Right lung (tissue), 5 donors: ENCODE results near the gene HSF4. TPM values are rescaled to one million over a fixed set of nuclear protein-coding genes. Genes with fewer than 3 reads are reported as not detected.

Experiments
- DNase-seq, 2 donors: peaks; one replicate each; pipeline ENCODE4 v3.0.0-alpha.2; 2013
- polyA plus RNA-seq, 5 donors: library from polyadenylated mRNA; unstranded; fragments of 120-200 nt; gene quantifications; one replicate each; pipeline versions ENCODE4 v1.2.1 to v1.2.3, GENCODE V29; 2013; ENCODE audit warnings: inconsistent platforms in 1 of 5, low replicate concordance in 1 of 5; ENCODE audit not compliant: insufficient read length in 5 of 5, insufficient read depth in 1 of 5

HSF4 gene
- polyA plus RNA-seq, 5 donors, result 3.6 to 5.9 (median 4.4) TPM

DNA sequence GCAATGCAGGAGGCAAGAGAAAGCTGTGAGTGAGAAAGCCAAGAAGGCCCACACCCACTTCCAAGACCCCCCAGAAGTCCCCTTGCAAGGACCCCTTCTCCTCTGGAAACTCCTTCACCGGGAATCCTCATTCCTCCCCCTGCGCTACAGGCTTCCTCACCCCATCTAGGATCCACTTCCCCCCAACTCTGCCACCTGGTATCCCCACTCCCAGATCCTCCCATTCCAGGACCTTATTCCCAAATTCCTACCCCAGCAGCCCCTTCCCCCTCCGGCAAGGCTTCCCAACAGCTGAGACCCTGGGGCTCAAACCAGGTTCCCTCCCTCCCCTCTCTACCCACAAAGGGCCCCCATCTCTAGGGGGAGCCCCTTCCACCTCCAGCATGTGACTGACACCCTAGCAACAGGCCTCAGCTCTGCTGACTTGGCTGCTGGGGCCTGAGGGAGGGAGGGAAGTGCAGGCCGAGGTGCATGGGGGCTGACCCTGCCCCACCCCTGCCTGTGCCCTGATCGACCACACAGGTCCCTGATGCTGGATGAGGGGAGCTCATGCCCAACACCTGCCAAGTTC, 2.1 kb downstream of the HSF4 start:
- DNase-seq, result no peak

DNA sequence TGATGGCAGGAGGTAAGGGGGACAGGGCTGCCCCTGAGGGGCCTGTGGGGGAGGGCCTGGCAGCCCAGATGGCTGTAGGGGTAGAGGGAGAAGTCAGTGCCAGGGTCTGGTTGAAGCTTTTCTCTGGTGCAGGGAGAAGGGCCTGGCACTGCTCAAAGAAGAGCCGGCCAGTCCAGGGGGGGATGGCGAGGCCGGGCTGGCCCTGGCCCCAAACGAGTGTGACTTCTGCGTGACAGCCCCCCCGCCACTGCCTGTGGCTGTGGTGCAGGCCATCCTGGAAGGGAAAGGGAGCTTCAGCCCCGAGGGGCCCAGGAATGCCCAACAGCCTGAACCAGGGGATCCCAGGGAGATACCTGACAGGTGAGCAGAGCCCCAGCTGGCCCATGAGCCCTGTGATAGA, 3.0 kb downstream of the HSF4 start:
- no peak for DNase-seq

DNA sequence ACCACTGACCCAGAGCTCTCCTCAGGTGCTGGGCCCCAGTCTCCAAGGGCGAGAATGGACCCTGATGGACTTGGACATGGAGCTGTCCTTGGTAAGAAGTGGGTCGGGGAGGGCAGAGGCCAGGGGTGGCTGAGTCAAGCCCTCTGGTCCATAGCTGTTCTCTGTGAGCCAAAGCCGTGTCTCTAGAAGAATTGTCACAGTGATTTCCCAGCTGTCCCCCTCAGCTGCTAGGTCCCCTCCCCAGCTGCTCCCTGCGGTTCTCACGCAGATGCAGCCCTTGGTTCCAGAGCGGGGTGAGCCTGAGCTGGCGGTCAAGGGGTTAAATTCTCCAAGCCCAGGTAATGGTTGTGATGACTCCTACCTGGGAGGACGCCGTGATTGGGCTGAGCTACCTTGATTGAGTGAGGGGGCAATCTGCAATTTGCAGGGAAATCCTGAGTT, 4.5 kb downstream of the HSF4 start:
- DNase-seq, result no peak

DNA sequence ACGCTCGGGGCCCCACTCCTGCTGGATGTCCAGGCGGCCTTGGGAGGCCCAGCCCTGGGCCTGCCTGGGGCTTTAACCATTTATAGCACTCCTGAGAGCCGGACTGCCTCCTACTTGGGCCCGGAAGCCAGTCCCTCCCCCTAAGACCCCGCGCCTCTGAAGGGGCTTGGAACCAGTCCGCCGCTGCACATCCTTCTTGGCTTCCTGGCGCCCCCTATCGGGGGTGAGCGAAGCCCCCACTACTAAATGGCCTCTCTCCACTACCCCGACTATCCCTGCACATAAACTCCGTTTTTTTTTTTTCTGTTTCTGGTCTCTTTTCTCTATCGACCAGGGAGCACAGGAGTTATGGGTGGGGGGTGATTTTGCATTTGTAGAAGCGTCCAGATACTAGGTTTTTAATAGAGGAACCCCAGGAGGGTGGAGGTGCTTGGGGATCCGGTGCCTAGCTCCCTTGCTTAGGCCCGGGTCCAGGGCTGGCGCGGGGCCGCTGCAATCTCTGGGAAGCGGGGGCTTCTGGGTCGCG, 5.2 kb downstream of the HSF4 start:
- no peak for DNase-seq

DNA sequence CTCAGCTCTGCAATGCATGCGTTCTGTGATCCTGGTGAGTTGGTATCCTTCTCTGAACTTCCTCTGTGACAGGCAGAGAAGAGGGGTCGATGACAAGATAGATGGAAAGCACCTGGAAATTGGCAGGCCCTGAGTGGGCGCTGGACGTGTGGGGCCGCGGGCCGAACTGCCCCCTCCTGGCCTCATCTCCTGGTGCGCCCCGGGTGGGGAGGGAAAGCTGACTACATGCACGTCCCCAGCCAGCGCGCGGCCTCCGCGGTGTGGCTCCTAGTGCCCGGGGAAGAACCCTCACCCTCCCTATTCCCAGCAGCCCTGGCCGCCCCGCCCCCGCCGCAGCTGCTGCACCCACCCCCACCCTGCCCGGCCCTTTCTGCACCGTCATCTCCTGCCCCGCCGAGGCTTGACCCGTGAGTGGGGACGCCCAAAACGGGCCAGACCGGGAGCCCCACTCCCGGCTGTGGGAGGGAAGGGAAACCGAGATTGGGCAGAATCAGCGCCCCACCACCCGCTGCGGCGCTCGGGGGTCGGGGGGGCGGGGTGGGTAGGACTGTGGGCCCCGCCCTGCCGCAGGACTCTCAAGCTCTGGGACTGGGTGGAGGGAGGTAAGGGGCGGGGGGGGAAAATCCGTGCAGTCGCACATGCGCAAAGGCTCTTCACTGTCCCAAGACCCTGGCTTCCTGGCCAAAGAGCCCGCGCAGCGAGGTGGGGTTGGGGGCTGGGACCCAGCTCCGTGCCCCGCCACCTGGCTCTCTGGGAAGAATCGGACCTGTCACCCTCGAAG, 5.8 kb downstream of the HSF4 start, which contains the start of gene NOL3:
TSS of gene NOL3 (plus strand) at position 371 of the 781 bp plus-strand sequence.
- peak; percentile 67 to 76 for DNase-seq

DNA sequence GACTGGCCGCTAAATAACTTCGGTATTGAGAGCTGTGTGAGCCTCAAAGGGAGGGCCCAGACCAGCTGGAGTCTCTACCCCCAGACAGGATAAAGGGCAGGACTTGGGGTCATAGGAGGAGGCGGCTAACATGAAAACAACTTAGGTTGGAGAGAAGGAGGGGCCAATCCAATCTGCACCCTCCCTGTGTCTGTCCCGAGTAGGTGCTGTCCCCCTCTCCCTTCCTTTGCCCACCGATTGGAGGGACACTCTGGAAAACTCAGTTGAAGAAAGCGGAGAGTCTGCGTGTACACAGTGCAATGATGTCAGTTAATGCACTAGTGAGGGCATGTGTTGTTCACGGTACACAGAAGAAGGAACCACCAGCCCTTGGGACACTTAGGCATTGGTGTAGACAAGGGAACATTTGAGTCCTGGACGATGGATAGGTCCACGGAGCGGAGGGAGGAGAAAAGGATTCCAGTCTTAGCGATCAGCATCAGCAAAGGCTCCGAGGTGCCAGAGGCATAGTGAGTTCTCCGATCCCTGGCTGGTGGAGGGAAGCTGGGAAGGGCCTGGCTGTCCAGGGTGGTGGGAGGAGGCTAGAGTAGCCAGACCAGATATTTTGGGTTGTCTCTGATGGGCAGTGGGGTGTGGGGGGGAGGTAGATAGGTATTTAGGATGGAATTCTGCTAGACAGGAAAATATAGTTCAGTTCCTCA, 6.6 kb downstream of the HSF4 start:
- DNase-seq, result peak in 1 of 2 donors; percentile 39

DNA sequence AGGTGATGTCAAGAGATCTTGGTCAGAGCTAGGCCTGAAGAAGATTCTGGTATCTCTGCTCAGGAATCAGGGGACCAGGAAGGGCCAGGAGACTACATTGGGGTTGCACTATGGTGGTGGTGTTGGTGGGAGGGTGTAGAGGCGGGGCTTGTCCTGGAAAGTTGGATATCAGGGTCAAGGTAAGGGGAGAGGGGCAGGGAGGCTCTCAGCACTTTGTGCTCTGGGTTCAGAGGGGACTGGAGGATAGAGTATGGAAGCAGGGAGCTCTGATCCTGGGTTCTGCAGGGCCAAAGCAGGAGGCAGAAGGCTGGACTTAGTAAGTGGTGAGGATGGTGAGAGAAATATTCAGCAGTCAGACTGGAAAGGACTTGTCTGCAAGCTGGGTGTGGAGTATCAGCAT, 8.8 kb downstream of the HSF4 start:
- DNase-seq, result no peak

DNA sequence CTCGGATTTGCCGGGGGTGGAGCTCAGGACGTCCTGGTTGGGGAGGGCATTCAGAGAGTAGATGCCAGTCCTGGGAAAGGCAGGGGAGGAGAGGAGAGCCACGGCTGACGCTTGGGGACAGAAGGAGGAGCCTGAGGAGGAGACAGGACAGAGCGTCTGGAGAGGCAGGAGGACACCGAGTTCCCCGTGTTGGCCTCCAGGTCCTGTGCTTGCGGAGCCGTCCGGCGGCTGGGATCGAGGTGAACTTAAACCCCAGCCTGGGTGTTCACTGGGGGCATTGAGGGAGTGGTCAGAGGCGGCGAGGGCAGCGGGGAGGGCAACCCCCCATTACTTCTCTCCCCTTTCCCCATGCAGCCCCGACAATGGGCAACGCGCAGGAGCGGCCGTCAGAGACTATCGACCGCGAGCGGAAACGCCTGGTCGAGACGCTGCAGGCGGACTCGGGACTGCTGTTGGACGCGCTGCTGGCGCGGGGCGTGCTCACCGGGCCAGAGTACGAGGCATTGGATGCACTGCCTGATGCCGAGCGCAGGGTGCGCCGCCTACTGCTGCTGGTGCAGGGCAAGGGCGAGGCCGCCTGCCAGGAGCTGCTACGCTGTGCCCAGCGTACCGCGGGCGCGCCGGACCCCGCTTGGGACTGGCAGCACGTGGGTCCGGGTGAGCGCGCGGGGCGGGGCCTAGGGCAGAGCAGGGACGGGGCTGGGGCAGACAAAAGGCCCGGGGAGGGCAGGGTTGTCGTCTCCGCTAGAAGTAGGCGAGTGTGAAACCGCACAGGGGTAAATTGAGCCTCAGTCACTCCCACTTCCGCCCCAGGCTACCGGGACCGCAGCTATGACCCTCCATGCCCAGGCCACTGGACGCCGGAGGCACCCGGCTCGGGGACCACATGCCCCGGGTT, 9.5 kb downstream of the HSF4 start:
- DNase-seq, result peak in 1 of 2 donors; percentile 67

DNA sequence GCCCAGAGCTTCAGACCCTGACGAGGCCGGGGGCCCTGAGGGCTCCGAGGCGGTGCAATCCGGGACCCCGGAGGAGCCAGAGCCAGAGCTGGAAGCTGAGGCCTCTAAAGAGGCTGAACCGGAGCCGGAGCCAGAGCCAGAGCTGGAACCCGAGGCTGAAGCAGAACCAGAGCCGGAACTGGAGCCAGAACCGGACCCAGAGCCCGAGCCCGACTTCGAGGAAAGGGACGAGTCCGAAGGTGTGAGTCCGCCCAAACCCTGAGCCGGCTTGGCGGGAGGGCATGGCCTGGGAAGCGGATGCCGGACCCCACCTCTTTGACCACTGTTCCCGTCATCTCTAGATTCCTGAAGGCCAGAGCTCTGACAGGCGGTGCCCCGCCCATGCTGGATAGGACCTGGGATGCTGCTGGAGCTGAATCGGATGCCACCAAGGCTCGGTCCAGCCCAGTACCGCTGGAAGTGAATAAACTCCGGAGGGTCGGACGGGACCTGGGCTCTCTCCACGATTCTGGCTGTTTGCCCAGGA, 10.2 kb downstream of the HSF4 start:
- no peak for DNase-seq

DNA sequence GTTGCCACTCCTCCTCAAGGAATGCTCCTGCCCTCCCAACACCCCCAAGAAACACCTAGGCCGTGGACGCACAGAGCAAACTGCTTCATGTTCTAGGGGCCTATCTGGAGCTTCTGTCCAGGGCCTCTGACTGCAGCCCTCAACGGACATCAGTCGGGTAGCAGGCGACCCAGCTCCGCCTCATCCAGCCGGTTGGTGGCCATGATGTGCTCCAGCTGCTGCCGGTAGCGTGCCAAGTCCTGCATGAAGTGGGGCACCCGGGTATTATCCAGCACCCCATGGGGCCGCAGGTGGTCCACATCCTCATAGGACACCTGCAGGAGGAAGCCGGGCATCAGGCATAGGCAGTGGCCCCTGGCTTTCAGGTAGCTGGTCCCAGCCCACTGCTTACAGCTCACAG, 12.1 kb downstream of the HSF4 start:
- DNase-seq, result no peak

DNA sequence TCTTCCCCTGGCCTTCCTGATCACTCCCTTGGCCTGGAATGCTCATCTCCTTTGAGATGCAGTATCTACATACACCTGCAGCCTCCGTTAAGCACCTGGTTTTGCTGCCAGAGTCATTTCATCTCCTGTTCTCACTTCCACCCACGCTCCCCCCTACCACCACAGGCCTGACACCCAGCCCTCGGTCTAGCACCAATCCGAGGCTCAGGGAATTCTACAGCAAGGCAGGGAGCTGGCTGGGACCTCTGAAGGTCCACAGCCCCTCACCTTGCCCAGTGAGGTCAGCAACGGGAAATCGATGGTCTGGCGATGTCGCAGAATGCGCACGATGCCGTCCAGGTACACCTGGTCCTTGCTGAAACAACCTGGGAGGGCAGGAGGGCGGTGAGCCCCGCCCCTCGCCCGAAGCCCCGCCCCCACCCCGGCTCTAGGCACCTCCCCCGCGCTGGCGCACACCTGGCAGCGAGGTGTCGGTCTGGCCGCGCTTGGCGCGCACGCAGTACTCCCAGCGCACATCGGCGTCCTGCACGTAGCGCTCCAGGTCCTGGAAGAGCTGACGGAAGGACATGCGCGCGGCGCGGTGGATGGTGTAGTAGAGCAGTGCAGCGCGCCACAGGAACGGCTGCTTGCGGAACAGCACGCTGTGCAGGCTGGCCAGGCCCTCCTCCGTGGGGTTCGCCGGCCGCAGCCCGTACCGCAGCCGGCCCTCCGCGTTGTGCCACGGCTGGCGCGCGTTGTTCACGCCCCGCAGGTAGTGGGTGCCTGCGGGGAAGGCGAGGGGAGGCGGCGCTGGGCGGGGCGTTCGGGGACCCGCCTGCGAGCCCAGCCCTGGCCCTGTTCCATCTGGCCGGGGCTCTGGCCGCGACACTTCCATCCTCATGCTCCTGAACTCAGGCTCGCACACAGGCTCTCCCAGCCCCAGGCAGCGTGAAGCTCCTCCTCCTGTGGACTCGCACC, 13.5 kb downstream of the HSF4 start:
- DNase-seq, result peak; percentile 56 to 71

DNA sequence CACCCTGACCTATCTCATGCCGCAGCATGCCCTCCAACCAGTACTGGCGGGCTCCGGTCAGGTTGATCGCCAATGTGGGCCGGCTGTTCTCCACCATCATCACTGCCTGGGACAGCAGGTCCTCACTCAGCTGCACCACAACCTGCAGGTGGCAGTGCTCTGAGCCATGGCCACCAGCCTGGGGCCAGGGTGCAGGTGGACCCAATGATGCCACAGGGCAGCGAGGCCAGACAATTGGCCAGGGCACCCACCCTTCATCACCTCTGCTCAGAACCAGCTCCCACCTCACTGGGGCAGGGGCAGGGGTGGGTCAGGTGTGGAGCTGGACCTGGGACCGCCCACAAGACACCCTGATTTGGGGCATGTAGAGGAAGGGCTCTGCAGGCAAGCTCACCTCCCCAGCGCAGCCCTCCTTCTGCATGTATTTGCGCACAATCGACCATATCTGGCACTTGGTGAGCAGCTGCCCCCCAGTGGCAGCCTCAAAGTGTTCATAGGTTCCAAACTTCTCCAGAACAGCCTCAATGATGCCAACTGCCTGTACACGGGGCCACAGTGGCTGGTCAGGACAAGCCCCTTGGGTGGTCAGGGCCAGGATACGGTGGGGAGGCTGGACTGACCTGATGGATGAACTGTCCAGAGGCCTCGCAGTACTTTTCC, 15.0 kb downstream of the HSF4 start:
- no peak for DNase-seq

DNA sequence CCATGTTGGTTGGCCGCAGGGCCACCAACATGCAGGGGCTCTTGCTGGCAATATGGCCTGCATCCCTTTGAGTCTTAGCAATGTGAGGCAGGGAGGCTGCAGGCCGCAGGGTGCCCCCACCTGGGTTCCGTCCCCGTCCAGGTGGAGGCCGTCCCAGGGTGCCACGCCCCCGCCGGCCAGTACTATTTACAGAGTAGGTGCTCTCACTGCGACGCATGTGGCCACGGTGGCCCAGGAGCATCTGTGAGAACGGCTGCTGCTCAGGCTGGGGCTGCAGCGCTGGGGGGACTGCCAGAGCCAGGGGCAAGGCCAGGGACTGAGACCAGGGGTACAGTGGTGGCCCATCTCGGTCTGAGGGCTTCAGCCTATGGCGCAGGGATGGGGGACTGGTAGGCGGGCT, 15.6 kb downstream of the HSF4 start:
- DNase-seq, result no peak

DNA sequence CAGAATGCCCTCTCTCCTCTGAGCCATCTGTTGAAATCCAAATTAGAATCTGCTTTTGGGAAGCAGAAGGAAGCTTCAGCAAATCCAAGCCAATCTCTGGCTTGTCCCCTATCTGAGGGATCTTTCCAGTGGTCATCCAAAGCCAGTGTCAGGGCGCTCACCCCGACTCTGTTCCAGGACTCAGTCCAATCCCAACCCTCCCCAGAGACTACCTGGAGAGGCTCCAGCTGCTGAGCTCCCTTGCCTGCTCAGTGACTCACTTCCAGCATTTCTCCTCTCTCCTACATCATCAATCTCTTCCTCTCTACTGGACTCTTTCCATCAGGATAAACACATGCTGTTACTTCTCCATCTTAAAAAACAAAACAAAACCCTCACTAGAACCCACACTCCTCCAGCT, 16.8 kb downstream of the HSF4 start:
- DNase-seq, result no peak

DNA sequence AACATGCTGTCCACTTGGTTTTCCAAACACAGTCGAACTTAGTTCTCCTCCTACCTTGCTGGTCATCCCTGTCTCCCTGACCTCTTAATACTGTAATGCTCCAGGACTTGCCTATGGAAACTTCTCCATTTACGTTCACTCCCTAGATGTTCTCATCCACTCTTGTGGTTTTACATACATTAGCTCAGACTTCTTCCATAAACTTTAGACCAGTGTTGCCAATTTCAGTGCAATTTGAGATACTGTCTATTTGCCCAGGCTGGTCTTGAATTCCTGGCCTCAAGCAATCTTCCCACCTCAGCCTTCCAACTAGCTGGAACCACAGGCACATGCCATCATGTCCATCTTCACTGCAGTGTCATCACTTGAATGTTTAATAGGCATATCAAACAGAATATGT, 17.7 kb downstream of the HSF4 start:
- DNase-seq, result no peak

DNA sequence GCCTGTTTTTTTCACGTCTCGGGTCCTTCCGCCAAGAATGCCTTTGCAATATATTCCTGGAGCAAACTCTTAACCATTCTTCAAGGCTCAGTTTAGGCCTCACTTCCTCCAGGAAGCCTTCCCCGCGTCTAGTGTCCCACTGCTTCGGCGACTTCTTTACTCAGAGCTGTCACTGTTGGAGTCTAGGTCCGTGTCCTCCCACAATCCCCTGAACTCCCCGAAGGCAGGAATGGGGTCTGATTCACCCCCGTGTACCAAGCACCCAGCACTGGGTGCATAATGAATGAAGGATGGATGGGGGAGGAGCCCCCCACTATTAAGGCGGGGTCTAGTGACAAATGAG, 18.7 kb downstream of the HSF4 start:
- no peak for DNase-seq

DNA sequence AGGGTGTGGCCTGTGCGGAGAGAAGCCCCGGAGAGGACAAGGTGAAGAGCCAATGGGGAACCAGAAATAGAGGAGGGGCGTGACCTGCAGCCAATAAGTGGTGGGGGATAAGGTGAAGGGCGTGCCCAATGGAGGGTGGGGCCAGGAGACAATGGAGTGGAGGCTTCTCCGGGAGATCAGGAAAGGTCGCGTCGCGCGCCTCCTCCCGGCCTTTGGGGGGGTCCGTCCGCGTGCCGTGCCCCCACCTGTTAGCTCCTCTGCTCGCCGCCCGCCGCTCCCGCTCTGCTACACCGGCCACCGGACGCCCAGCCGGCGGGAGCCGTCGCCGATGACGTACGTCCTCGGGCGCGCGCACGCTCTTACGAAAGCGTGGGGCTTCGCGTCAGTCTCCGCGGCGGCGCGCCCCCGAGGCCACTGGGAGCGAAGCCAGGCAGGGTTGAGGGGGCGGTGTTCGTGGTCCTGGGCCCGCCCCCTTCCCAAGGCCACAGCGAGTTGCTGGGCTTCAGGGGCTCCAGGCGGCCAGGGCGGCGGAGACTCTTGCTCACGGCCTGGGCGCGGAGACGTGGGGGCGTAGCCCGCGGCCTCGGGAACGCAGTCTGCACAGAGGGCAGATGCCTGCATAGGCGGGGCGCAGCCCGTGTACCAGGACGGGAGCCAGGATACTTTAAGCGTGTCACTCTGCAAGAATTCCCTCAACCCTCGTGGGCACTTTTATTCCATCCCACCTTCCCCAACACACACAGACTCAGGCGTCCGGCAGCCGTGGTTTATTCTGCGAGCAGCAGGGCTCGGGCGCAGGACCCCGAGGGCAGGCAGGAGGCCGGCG, 19.3 kb downstream of the HSF4 start, which contains the start of gene MATCAP1:
TSS of gene MATCAP1 (minus strand) at position 337 of the 826 bp plus-strand sequence. CDS start 3,353 bp downstream, outside the sequence.
- DNase-seq, result peak; percentile 97 to 98

DNA sequence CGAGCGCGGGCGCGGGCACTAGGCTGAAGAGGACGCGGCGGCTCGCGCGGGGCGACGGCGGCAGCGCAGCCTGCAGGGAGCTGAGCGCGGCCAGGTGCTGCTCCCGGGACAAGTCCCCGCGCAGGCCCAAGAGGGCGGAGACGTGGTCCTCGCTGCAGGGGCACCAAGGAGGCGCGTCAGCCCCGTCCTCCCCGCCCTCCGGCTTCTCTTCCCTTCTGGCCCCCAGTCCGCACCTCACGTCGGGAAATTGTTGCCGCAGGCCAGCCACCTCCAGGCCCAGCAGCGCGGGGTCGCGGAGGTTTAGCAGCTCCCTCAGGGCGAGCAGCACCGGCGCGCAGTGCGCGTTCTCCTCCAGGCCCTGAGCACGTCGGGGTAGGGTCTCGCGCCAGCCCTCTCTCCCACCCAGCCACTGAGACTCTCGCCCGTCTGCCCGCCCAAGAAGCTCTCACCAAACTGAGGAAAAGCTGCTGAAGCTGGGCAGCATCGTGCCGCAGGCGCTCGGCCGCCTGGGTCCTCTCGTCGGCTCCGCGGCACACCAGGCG, 20.0 kb downstream of the HSF4 start:
- no peak for DNase-seq
